Fibroblast of skin of scalp (primary cell): ENCODE data around the gene ADARB2.
"Not testable (repeated sequence)": the region's sequence is repeated elsewhere in the genome, so short reads cannot be mapped to it uniquely, and the experiment has no call there.

ENCODE experiments used
- DNase-seq: peaks from one replicate; pipeline ENCODE4 v3.0.0-alpha.2; 2013

Gene ADARB2

DNA sequence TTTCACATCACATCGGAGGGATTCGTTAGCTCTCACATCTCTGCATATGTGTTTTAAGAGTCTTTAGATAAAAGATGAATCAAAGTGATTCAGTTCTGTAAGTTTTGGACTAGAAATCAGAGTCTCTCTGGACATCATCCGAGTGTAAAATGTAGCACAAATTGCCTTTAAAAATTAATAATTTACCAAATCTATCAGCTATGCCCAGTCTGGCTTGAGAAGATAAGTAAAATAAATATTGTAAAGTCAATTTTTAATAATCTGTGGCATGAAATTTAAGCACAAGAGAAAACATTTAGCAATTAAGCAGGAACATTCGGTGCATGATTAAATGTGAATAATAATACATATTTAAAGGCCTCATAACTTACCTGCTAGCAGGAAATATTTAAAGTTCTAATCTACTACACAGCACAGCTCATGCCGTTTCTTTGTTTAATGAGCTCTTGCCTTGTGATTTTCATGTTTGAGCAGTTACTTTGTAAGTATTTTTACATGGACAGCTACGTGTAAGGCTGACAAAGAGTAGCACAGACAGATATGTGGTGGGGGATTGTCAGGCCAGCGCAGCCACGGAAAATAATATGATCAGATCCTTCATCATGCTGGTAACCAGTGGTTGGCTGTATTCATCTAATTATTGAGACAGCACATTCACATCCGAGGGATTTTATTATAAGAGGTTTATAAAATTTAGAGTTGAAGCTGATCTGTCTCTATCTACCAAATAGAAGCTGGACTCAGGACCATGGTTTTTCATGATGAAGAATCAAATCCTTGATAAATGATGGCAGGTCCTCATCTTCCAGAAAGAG is 317.3 kb downstream of the ADARB2 start:
- no peak for DNase-seq

DNA sequence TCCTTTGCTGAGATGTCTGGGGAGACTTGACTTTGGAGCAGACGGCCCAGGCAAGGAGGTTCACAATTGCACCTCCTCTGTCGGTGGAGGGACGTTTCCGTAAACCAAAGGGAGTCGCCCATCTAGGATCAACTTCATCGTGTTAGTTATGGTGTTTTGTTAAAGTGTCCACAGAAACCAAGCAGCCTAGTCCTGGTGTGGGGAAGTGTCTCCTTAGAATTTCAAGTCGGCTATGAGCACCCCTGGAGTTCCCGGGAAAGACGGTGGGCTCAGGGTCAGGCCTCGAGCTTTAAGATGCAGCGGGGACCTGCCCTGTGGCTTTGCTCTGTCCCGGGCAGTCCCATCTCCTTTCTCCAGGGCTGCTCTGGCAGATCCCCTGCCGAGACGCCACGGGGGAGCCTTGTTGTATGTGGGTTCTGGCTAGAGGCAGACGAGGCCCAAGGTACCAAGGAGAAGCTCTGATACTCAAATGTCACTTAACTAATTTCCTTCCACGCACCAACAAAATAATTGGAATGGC is 319.2 kb downstream of the ADARB2 start:
- DNase-seq: no peak

DNA sequence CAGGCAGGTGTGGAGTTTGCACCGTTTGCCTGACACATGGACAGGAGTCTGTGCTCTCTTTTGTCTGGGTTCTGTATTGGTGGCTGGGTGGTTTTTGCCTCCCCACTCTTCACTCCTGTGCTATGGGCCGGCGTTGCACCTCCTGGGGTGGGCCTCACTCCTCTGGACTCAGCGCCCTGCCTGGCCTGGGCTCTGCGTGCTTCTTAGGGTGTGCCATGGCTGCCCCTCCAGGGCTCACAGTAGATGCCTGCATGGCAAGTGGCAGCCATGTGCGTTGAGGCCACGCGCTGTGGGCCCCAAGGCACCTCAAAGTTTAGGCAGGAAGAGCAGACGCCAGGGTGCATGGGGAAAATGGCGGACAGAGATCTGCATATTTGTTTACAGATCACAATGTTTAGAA is 319.8 kb downstream of the ADARB2 start:
- DNase-seq: no peak

DNA sequence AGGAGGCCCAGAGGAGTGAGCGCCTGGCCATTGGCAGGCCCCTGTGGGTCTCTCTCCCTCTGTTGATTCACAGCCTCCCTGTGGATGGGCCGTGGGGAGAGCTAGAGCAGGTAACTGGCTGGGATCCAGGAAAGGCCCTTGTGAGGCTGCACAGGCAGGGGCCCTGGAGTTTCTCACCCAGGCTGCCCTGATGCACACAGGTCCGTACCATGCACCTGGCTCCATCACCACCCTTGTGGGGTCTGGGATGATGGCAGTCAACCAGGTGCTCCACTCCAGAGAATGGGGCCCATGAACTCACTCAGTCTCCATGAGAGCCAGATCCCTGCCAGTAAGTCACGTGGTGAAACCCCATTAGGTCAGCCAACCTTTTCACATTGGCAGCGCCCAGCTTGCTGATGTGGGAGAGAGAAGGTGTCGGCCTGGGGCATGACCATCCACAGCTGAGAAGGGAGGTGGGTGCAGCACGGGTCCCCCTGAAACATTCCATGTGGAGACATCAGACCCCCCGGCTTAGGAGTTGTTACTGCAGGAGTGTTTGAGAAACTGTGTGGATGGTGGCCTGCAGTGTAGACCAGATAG is 320.8 kb downstream of the ADARB2 start:
- DNase-seq: no peak

DNA sequence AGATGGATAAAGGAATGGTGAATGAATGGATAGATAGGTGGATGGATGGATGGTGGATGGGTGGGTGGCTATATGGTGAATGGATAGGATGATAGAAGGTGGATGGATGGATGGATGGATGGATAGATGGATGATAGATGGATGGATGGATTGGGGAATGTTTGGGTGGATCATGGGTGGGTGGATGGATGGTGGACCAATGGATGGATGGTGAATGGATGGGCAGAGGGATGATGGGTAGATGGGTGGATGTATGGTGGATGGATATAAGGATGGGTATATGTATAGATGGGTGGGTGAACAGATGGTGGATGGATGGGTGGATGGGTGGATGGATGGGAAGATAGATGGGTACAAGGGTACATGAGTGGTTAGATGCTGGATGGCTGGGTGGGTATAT is 322.4 kb downstream of the ADARB2 start:
- DNase-seq: no peak

DNA sequence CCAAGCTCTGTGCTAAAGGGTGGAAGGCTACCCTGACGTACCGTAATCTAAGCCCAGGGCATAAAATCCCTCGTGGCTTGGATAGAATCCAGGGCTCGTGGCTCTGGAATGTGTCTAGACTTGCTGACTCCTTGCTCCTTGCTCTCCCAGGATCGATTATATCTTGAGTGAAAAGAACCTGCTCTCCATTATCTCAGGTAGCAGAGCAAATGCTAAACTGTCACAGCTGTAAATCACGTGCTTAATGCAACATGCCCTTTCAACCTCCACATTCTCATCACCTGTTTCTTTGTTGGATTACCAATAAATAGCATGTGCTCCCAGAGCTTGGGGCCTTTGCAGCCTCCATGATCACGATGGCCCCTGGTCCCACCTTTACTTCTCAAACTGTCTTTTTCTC is 323.0 kb downstream of the ADARB2 start:
- DNase-seq: not testable (repeated sequence)

DNA sequence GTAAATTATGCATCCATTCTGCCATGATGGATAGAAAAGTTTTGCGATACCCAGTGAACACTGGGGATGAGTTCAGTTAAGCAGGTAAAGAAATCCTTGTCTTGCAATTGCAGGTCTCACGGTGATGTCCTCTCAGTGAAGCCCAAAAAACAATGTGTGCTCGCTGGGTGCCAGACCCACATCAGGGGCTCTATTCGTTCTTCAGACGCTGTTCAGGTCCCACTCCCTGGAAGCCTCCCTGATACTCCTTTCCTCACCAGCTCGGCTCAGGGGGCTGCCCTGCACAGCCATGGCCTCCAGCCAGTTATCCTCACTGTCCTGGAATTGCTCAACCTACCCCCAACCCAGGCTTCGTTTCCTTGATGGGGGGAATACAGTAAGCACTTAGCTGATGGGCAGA is 323.5 kb downstream of the ADARB2 start:
- no peak for DNase-seq

DNA sequence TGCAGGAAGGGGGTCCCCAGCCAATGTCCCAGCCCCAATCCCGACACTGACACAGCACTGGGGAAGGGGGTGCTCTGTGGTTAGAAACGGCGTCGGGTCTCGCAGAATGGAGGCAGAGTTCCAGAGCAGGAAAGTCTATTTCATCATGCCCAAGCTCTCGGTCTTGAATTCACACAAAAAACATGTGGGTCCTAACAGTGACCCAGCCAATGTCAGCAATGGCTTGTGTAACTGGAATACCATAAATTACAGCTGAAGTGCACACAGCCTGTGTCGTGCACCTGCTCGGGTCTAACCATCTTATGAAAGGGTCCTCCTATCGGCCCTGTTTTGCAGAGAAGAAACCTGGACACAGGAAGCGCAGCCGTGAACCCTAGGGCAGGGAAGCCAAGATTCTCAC is 324.1 kb downstream of the ADARB2 start:
- no peak for DNase-seq

DNA sequence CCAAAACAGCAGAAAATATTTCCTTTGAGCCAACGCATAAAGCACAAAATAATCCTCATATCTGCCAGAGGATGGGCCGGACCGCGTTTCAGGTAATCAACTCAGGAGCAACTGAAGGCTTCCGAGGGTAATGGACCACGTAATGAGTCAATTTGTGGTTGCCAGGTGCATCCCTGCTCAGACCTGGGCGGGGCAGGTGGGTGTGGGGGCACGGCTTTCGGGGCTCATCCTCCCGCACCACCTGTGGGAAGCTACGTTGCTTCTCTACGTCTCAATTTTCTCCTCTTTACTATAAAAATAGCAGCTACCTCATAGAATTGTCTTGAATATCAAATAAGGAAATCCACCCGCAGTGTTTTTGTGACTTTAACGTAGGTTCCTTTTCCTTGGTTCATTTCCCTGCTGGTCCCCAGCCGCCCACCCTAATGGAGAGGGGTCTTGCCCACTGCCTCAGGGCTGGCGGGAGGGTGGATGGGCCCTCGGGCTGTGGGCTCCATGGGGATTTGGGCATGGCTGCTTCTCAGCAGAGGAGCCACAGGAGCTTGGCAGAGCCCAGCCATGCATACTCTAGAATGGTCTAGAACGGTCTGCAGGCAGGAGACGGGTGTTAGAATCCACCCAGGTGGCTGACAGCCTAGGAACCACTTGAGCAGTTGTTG is 324.7 kb downstream of the ADARB2 start:
- DNase-seq: no peak

DNA sequence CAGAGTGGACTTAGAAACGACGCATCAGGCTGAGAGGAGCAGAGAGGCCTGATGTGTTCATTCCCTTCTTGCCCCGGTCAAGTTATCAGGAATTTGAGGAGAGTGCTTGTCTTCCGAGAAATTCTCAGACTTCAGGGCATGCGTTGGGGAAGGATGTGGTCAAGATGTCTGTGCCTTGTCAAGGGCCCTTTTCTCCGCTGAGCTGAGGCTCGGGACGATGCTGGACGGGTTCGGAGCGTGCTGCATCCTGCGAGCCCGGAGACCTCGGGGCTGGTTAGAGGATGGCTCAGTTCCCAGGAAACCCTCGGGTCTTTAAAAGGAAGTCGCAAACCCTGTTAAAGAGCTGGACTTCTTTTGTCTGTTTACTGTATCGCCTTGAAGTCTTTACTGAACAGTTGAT is 325.4 kb downstream of the ADARB2 start:
- DNase-seq: no peak

DNA sequence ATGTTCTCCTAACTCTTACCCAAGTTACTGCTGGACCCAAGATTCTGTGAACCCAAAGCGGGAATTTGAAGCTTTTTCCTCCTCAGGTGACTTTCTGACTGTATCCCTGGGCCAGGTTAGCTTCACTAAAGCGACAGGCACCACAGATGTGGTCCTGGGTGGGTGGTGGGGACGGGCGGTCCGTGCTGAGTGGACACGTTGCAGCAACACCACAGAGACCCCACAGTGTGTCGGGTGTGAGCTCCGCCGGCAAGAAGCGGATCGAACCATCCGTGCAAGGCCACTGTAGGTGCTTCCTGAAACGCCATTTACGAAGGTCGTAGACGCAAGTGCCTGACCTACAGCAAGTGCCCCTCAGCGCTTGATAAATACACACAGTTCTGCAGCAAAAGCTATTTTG is 325.9 kb downstream of the ADARB2 start:
- no peak for DNase-seq

DNA sequence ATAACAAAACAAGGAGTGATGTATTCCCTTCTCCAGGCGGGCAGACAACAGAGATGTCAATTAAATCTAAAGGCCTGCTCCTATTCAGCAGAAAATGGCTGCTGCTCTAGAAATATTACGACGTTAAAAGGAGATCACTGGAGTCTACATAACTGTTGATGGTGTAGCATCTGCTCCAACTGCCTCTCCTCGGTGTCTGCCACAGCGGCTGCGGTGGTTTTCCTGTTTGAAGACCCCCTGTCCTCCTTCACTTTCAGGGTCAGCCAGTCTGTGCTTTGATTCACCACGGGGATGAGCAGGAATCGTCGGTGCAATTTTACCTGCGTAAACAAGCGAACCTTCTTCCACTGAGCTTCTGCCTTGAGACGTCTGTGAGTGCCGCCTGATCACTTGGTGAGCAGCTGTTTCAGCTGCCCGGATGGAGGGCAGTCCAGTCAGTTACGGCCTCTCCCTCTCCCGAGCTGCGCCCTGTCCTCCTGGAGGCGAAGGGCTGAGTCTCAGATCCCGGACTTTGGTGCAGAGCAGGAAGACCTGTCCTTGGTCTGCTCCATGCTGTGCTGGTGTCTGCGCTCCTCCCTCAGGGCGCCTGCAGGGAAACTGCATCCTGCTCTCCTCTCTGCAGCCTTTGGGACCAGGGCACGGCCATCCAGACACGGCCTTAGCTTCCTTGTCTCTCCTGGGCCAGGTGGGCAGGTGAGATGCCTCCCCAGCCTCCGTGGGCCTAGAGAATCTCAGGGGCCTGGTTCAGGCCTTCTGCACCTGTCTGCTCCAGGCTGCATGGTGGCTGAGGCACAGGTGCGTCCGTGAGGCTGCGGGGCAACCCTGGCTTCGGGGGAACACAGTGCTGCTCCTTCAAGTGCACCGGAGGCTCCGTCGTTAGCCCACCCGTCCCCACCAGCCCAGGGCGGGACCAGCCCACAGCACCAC is 326.6 kb downstream of the ADARB2 start:
- no peak for DNase-seq

DNA sequence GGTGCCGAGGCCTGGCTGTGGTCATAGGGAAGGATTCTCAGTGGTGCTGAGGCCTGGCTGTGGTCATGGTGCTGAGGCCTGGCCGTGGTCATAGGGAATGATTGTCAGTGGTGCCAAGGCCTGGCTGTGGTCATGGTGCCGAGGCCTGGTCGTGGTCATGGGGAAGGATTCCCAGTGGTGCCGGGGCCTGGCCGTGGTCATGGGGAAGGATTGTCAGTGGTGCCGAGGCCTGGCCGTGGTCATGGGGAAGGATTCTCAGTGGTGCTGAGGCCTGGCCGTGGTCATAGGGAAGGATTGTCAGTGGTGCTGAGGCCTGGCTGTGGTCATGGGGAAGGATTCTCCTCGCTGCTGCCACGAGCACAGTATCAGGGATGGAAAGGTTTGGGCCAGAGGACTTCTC is 327.3 kb downstream of the ADARB2 start:
- DNase-seq: no peak

DNA sequence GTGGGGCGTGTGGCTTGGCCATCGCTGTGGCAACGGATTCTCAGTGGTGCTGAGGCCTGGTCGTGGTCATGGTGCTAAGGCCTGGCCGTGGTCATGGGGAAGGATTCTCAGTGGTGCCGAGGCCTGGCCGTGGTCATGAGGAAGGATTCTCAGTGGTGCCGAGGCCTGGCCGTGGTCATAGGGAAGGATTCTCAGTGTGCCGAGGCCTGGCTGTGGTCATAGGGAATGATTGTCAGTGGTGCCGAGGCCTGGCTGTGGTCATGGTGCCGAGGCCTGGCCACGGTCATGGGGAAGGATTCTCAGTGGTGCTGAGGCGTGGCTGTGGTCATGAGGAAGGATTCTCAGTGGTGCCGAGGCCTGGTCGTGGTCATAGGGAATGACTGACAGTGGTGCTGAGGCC is 327.9 kb downstream of the ADARB2 start:
- no peak for DNase-seq

DNA sequence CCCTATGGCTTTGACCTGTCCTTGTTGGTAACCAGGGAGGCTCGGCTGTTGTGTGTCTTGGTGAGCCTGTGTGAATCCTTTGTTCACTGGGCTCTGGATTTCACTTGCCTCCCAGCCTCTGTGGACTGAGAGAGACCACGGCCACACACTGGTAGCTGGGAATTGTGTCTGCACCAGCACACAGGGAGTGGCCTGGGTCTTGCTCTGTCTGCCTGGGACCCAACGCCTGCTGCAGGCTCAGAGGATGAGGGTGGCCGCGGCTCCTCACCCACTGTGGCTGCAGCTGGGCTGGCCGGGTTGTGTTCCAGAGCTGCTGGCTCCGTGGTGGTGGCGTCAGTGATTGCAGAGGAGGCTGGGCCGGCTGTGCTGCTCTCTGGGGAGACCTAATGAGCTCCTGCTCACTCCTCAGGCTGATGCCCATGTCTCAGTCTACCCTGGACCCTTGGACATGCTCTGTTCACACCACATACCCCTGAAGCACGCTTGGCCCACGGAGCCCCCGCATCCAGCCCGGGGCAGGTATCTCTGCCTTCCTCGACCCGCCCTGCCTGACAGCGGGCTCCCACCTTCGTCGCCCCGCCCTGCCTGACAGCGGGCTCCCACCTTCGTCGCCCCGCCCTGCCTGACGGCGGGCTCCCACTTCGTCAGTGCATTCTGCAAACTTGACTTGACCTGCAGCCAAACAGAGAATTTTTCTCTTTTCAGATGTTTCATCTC is 328.5 kb downstream of the ADARB2 start:
- DNase-seq: no peak

DNA sequence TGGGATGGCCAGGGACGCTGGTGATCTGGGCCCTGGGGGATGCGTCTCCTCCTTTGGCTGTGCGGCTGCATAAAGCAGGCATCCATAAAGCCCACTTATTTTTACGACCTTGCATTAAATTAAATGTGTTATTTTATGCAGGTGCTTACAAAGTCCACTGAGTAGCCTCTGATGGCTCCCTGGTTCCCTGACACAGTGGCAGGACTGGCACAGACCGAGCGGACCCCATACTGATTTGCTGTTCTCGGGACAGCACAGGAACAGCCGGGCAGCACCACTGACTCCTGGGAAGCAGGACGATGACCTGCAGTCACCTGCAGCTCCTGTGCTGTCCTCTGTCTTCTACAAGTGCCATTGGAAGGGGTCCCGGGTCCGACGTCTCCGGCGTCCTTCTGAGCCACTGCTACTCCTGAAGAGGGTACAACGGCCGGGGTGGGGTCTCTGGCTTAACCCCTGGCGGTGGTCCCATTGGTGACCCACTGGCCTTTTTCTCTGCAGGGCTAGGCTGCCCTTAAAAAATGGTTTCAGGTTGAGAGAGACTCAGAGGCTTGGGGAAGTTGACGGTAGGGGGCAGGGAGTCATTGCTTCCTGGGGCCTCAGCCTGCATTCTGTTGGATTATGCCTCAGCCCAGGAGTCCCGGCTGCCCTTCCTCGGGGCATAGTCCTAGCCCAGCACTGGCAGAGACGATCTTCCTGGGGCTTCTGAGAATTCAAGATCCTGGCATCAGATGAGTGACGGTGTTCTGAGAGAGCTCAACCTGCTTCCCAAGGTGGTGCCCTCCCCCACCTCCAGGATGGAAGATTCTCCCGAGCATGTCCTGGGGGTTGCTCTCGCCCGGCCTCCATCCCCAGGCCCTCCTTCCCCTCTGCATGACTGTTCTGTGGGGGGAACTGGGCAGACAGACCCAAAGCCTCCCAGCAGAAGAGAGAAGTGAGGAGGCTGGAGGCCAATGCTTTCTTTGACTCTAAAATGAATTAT is 330.1 kb downstream of the ADARB2 start:
- DNase-seq: no peak

DNA sequence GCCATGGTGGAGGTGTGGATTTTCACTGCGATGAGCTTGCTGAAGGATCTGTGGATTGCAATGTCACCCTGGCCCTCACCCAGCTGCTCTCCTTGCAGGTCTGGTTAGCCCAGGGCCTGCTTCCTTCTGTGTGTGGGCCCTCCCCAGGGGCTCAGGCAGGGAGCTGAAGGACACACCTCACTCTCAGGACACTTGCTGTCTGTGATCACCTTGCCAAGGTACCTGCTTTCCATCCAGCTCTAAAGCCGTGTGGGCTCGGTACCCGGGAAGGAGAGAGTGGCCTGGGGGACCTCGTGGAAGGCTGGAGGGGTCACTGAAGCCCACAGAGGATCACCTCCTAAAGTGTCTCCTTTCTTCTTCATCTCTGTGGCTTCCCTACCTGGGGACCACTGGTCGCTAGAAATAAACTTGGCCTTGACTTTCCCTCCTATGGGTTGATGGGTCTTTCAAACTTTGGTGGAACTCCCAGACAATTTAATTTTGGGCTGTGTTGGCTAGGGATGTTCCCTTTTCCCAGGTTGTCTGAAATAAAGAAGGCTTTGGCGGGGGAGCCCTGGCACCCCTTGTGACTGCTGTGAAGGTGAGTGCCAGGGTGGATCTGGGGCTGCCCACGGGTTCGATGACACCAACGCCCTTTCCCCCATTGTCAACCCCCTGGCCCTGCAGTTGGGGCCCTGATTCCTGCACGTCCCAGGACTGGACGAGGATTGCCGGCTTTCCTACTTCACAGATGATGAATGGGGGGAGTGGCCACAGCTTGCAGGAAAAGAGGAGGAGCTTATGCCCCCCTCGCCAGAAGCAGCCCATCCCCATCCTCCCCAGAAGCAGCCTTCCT is 331.0 kb downstream of the ADARB2 start:
- no peak for DNase-seq

DNA sequence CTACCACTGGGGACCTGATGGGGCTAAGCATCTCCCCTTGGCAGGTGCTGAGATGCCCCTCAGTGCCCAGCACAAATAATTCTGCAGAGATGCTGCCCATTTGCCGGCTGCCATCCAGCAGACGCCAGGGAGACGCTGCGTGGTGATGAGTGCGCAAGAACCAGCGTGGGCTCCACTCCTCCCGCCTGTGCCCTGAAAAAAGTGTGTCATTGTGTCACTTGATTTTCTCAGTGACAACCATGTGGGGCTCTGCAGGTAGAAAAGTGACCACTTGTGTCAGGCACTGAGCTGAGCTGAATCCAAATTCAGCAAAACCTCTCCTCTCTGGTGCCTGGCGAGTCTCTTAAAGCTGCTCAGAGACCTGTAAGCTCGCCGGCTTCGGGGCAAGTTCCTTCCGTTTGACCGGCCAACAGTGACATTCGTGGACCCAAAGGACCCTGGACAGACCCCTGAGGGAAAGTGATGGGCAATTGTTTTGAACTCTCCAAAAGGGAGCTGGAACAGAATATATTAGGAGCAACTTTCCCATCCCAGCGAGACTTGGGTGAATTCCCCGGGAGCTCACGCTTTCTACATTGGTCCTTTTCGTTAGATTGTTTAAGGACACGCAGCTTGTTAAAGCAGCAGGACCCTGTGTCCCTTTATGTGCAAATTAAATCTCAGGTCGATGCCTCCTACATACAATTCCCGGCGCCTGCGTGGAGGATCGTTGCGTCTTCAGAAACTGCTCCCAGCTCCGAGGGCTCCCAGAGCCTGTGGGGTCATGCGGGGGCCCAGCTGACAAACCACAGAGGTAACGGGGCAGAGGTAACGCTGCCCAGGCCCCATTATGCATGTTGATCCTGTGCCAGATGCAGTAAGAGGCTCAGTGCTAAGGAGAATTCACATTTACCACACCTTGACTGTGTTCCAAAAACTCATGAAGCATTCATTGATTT is 332.7 kb downstream of the ADARB2 start:
- DNase-seq: no peak
